Testis (tissue), 2 donors: ENCODE data around the gene KRTAP2-1.

ENCODE experiments used
- CTCF ChIP-seq, 3 experiments: fragments of 450-650 bp in 2 of 3; fragments of 200-600 bp in 1 of 3; sonication (generic) in 1 of 3; IDR thresholded peaks; one replicate each; pipeline ENCODE4 v1.5.1; 2016 to 2019; ENCODE audit warnings: antibody characterized with exemption in 3 of 3, mild to moderate bottlenecking in 2 of 3, moderate library complexity in 1 of 3
- POLR2A ChIP-seq: fragments of 450-650 bp; IDR thresholded peaks from one replicate; pipeline ENCODE4 v1.6.1; 2017; ENCODE audit warnings: antibody characterized with exemption, mild to moderate bottlenecking, moderate library complexity

- no peak for TF ChIP-seq POLR2A
- TF ChIP-seq CTCF (IDR thresholded peaks at IDR 0.05), result no peak
Measured at GRCh38 chr17:41061964-41062363, 14.8 kb upstream of the KRTAP2-1 start.
